GM18505 (cell line): ENCODE data around the gene ACYP2.
"Not testable (repeated sequence)": the region's sequence is repeated elsewhere in the genome, so short reads cannot be mapped to it uniquely, and the experiment has no call there.

Source experiments
- ATAC-seq: cut with Tn5 transposase; IDR thresholded peaks from one replicate; pipeline ENCODE4 v1.9.1; 2021; ENCODE audit not compliant: unreplicated experiment
- POLR2A ChIP-seq: IDR thresholded peaks from 4 replicates; pipeline ENCODE4 v1.6.1; 2011; ENCODE audit warnings: borderline replicate concordance; ENCODE audit not compliant: insufficient read depth, insufficient read length; ENCODE audit errors: extremely low read depth

Gene ACYP2

DNA sequence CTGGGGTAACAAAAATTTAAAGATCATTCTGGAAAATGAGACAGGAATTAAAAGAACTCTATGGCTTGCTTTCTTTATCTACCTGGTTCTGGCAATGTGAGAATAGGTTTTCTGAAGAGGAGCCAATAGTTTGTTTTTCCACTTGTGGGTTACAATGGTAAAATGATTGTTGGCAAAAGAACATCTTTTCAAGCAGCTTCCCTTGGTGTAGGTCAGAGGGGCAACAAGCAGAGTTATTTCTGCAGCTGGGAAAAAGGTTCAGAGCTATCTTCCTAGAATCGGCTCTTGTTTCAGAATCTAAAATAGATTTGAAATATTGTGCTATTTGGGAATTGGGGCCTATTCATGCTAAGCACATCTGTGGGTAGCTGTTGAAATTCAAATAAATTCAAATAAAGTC, 152.2 kb downstream of the ACYP2 start:
- ATAC-seq, result no peak
- TF ChIP-seq POLR2A, result no peak

DNA sequence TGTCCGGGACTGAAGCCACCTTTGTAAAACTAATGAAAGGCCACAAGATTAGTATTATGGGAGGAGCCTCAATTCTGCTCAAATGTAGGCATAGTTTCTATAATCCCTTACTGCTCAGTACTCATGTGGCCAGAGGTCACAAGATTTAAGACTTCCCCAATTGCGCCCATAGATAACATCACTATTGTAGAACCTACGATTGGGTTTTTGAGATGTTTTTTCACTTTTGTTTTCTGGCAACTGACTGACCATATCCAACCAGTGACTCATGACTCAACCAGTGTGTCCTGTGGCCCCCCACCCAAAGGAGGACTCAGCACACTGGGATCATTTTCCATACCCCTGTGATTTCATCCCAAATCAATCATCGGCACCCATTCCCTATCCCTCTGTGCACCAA, 155.8 kb downstream of the ACYP2 start:
- no peak for ATAC-seq
- no peak for TF ChIP-seq POLR2A

DNA sequence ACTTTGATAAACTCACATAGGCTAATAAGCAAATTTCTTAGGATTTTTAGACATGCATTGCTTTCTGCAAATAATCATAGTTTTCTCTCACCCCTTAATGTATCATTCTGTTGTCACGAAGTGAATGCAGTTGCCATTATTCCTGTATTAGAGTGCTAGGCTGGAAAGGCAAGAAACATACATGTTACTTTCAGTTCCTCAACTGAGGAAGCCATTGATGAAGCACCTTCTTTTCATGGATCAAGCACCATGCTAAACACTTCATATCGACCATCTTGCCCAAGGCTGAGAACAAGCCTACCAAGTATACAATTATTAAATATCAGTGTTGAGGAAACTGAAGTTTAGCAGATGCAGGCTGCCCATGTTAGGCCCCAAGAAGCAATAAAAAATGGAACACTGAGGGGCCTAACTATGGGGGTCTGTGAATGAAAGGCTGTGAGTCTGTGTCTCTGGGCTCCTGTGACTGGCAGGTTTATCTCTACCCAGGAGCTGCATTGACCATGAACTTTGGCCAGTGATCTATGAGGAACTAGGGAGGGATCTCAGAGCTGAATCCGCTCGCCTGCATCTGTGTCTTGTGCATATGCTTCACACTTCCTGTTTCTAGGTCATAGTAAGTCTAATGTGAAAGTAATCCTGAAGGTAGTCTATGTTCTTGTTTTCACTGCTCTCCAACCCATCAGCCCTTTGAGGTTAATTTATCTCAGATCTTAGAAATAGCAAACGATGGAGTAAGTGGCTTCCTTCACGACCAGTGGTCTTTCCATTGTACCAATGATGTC, 156.6 kb downstream of the ACYP2 start:
- ATAC-seq, result peak; percentile 96
- TF ChIP-seq POLR2A, result no peak

DNA sequence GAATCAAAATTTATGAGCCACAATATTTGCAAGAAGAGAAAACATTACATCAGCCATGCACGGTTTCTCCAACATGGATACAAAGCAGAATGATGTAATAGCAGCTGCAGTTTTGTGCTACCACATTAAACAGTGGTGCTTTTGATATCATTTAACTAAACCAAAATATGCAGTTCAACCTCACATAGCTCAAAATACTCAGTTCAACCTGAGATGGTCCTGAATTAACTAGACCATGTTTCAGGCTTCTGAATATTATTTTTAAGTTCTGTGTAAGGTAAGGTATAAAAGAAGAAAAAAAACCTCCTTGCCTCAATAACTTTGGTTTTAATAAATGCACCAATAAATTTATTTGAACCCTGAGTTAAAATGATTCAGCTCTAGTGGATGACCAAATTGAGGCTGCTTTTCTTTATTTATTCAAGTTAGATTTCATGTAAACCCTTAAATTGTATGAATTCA, 159.4 kb downstream of the ACYP2 start:
- ATAC-seq, result no peak
- TF ChIP-seq POLR2A, result no peak

DNA sequence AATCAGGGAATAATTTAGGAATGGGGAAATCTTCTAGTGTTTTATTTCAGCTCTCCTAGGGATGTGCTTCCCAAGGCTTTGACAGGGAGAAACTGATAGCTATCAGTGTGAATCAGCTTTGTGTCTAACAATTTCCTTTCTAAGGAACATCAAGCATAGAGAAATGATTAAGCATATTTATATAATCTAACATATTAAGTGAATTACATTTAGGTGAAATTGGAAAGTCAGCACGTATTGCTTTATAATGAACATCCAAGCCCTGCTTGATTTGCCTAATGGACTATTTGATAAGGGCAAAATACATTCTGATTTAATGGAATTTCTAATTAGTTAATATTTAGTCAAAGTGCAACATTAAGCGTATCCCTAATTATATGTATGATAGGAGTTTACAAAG, 160.1 kb downstream of the ACYP2 start:
- ATAC-seq, result no peak
- TF ChIP-seq POLR2A, result no peak

DNA sequence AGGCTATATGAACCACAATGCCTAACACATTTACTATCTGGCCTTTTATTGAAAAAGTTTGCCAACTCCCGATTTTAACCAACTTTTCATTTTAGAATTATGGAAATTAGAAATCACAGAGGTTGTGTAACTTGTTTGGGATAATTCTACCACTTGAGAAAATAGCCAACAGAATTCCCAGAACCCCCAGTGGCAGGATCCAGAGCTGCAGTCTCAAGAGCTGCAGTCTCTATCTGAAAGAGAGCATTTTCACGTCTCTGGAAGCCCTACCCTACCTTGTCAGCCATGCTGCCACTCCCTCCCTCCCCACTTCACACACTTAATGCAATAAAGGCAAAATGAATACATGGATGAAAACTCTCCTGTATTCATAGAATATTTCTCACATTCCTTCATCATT, 164.0 kb downstream of the ACYP2 start:
- ATAC-seq, result no peak
- no peak for TF ChIP-seq POLR2A

DNA sequence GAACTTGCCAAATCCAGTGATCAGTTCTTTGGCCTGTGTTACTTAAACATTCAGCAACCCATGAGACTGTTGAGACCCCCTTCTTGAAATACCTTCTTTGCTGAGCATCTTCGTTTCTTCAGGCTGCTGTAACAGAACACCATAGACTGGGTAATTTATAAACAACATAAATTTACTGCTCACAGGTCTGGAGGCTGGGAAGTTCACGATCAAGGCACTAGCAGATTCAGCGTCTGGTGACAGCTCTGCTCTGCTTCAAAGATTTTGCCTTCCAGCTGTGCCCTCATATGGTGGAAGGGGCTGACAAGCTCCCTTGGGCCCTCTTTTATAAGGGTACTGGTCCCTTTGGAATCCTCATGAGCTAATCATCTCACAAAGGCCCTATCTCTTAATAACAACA, 169.4 kb downstream of the ACYP2 start:
- no peak for TF ChIP-seq POLR2A
- ATAC-seq, result no peak

DNA sequence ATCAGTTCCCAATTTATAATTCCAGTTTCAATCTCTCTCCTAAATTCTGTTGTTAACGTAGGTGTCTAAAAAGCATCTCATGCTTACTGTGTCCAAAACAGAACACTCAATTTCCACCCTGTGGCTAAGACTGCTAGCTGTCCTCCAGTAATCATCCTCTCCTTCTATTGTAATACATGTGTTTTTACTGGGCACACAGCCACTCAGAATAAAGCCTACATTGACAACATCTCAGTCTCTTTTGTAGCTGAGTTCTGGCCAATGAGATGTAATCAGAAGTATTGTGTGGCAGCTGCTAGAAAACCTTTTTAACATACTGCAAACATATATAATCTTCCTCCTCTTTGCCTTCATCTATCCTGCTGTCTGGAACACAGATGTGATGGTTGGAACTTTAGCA, 170.0 kb downstream of the ACYP2 start:
- no peak for TF ChIP-seq POLR2A
- no peak for ATAC-seq

DNA sequence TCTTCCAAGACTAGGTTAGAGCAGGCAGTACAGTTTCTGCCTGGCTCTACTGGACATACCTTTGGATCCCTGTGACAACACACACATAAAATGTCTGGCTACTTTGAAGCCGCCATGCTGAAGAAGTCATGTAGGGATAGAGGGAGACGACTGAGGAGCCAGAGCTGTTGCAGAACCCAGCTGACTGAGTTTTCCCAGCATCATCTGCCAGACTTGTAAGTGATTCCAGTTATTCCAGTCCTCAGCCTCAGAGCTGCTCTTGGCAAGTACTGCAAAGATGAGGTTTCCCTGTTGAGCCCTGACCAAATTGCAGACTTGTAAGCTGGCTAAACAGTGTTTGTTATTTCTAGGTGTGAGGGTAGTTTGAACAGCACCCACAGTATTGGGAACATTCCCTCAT, 172.1 kb downstream of the ACYP2 start:
- no peak for TF ChIP-seq POLR2A
- ATAC-seq, result no peak

DNA sequence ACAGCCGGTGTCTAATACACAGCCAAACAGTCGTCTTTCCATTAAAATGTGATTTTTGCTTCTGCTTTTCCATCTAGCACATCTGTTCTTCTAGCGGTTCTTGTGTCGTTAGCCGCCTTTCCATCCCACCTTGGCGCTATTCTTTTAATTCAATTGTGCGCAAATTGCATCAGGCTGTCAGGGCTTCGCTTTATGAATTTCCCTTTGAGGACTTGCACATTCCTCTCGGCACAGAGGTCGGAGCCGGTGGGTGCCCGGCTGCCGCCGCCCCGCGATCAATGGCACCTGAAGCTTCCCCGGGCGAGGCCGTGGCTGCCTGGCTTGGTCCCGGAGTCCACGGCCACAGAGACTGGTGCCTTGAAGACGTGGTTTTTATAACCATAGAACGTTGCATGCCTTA, 174.5 kb downstream of the ACYP2 start:
- TF ChIP-seq POLR2A, result no peak

DNA sequence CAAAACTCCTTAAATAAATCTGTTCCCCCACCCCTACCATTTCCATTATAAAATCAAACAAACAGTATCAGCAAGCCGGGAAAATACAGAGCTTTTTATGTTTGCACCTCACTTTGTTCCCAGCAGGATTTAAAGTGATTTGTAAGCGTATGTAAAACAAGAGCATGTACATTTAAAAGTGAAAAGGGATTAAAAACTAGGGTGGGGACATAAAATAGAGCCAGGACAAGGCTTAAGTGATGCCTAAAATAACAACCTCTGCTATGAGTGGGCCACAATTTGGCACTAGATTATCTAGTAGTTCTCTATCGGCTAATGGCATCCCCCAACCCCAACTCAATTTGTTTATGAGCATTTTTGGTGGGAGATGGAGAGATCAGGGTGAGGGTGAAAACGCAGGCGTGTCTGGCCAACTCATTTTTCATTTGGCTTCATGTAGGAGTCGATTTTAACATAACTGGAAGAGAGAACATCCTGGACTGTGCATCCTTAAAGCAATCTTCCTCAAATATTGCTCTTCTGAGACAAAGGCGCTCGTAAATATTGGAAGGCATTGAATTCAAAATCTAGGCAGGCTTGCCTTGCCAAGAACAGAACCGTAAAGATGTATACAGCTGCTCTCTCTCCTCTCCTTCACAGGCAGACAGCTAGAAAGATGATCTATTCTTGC, 175.1 kb downstream of the ACYP2 start:
- ATAC-seq, result no peak
- TF ChIP-seq POLR2A, result no peak

More for the DNA sequence above, 174.5 kb downstream of the ACYP2 start:
- ATAC-seq, result no peak

DNA sequence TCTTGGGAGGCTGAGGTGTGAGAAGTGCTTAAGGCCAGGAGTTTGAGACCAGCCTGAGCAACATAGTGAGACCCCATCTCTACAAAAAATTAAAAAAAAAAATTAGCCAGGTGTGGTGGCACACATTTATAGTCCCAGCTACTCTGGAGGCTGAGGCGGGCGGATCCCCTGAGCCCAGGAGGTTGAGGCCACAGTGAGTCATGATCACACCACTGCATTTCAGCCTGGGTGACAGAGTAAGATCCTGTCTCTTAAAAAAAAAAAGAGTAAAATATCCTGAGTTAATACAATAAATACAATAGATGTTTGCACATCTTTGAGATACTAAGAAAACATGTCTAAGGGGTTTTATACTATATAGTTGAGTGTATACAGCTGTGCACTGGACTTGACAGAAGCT, 179.2 kb downstream of the ACYP2 start:
- ATAC-seq, result not testable (repeated sequence)

DNA sequence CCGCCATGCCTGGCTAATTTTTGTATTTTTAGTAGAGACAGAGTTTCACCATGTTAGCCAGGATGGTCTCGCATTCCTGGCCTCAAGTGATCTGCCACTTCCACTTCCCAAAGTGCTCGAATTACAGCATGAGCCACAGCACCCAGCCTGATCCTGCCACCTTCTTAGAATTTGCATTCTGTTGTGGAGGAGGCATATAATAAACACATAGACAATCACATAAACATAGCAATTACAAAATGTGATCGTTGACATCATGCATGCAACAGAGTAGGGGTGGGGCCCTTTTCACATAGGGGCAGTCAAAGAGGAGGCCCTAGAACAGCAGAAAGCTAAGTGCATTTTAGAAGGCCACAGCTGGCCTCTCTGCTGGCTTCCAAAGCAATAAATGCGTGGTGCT, 180.5 kb downstream of the ACYP2 start:
- TF ChIP-seq POLR2A, result no peak
- no peak for ATAC-seq

DNA sequence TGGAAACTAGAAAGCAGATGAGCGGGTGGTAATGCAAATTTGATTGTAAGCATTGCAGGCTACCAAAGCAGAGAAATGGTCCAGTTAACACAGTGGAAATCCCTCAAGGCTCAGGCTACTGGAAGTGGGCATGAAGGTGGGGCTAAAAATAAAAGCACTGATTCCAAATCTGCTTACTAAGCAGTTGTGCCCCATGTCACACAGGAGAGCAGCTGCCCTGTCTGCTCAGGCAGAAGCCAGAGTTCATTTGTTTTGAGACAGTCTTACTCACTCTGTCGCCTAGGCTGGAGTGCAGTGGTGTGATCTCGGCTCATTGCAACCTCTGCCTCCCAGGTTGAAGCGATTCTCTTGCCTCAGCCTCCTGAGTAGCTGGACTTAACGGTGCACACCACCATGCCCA, 183.1 kb downstream of the ACYP2 start:
- ATAC-seq, result no peak
- TF ChIP-seq POLR2A, result no peak
